ENCODE results near the gene IFNA7.
"Not testable (repeated sequence)": the region's sequence is repeated elsewhere in the genome, so short reads cannot be mapped to it uniquely, and the experiment has no call there.

The IFNA7 gene

DNA sequence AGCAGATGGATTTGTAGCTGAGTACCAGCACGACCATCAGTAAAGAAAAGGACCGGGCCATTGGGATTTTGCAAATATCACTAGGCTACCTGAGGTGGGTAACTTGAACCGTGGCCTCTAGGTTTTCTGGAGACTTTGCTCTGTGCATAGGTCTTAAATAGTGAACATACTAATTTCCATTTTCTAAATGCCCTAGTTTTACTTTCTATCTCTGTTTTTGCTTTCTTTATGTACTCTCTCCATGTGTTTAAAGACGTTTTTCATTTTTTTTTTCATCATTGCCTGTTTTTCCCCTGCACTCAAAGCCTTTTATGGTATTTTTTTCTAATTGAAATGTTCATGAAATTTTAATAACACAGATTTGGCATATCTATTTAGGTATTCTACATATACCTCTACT lies at the start of gene IFNA7:
Gene IFNA7 (minus strand): TSS at position 101 of the 400 bp plus-strand sequence. CDS start 40 bp downstream, at position 61.
- DNase-seq = not testable (repeated sequence)

GRCh38 chr9:21251638-21252037 lies 49.6 kb upstream of the IFNA7 start:
- no peak for DNase-seq

GRCh38 chr9:21251190-21251589 lies 49.2 kb upstream of the IFNA7 start:
- DNase-seq = no peak

DNA sequence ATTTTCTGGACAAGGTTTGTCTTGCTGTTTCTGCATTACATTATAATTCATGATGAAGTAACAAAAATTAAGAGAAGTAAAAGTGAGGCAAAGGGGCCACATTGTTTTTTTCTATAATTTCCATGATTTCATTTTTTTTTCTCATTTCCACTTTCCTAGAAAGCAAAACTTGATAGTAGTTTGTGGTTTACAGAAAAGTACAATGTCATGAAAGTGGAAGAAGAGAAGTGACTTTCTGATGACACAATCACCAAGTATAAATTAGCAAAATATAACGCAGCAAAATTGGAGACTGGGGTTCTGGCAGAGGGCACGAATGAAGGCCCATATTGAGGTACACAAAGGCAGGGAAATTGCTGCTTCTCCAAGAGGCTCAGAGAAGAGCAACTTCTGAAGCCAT lies 42.8 kb upstream of the IFNA7 start:
- DNase-seq = no peak

DNA sequence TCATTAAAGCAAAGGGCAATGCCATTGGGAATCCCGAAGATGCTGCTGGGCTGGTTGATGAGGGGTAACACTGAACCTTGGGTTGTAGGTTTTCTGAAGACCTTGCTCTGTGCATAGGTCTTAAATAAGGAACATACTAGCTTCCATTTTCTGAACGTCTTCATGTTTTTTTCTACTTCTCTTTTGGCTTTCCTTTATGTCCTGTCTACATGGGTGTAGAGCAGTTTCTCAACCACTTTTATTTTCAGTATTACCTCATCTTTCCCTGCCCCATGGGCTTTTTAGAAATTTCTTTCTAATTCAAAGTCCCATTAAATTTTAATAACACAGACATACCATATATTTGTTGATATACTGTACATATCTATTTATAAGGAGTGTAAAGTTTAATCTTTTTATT lies 37.9 kb upstream of the IFNA7 start, which contains the start of gene IFNA14:
Gene IFNA14 (minus strand): TSS at position 95 of the 400 bp plus-strand sequence. CDS start 70 bp downstream, at position 25.
- DNase-seq = no peak

- DNase-seq = not testable (repeated sequence)
Observed at GRCh38 chr9:21236360-21236714, 34.3 kb upstream of the IFNA7 start.

GRCh38 chr9:21235468-21236359 lies 33.7 kb upstream of the IFNA7 start:
- peak; percentile 70 to 83 for DNase-seq

- no peak for DNase-seq
Observed at GRCh38 chr9:21234153-21234687, 32.2 kb upstream of the IFNA7 start.

GRCh38 chr9:21233258-21233657 lies 31.3 kb upstream of the IFNA7 start:
- DNase-seq = no peak

DNA sequence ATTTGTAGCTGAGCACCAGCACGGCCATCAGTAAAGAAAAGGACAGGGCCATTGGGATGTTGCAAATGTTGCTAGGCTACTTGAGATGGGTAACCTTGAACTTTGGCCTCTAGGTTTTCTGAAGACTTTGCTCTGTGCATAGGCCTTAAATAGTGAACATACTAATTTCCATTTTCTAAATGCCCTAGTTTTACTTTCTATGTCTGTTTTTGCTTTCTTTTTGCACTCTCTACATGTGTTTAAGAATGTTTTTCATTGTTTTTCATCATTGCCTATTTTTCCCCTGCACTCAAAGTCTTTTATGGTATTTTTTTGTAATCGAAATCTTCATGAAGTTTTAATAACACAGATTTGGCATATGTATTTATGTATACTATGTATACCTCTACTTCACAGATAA lies 26.1 kb upstream of the IFNA7 start, which contains the start of gene IFNA17:
Gene IFNA17 (minus strand): TSS at position 101 of the 400 bp plus-strand sequence. CDS start 49 bp downstream, at position 52.
- no peak for DNase-seq

- not testable (repeated sequence) for DNase-seq
Observed at GRCh38 chr9:21217211-21217610, 15.2 kb upstream of the IFNA7 start, which contains the start of gene IFNA16. Gene IFNA16, minus strand, starts transcription at chr9:21217311. Its CDS starts 6 bp downstream, at chr9:21217305.

DNA sequence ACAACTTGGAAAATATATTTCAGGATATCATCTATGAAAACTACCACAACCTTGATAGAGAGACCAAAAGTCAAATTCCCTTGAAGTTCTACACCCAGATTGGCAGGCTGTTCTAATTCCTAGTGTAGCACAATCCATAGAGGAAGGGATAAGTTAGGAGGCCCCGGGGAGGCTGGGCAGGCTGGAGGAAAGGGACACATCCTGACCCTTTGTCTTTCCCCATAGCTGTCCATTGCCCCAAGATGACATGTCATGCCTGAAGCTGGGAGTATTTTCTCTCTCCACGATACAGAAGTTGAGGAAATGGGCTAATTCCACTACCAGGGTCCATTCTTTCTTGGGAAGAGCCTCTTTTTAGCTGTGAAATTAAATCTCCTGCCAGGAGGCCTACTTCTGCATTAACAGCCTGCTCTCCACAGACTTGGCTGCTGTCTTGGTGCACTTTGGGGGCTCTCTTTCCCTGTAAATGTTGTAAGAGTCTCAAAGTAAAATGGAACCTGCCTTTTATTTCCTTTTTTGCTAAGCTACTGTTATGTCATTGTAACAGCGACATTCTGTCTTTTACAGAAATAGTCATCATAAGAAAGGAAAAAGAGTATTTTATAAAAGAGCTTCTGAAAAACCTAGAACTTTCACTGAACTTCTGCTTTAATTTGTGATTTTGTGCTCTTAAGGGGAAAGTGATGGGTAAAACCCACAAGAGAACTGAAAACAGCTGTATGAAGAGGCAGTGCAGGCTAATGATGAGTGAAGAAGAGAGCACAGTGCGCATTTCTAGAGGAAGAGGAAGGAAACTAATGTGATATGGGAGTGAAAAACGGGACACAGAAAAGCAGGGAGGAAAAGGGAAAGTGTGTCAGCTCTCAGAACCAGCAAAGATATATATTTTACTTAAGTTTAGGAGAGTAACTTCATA lies 11.7 kb upstream of the IFNA7 start:
- peak; percentile 17 to 19 for DNase-seq

- DNase-seq = not testable (repeated sequence)
Observed at GRCh38 chr9:21212160-21212559, 10.2 kb upstream of the IFNA7 start.

- not testable (repeated sequence) for DNase-seq
Observed at GRCh38 chr9:21210782-21211181, 8.8 kb upstream of the IFNA7 start.

- DNase-seq = no peak
Observed at GRCh38 chr9:21210311-21210710, 8.3 kb upstream of the IFNA7 start.

- DNase-seq = not testable (repeated sequence)
Observed at GRCh38 chr9:21207043-21207442, 5.0 kb upstream of the IFNA7 start, which contains the start of gene IFNA10. Gene IFNA10, minus strand, starts transcription at chr9:21207143. Its CDS starts 46 bp downstream, at chr9:21207097.

DNA sequence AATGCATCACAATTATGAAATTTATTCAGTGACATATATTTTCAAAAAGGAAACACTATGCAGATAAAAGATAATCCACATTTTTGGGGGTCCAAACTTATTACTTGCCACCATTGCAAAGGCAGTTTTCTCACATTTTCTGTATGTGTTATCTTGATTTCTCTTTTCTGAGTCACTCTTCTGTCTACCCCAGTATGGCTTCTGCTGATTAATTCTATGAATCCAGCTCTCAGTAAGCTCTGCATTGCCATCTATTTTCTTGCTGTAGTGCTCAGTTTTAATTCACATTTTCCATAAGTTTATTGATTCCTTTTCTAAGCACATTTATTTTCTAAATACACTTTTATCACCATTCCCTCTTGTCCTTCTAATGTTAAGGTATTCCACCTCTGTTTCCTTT lies 3.2 kb upstream of the IFNA7 start:
- DNase-seq = no peak

GRCh38 chr9:21194867-21195776 lies 6.9 kb downstream of the IFNA7 start:
- peak; percentile 25 to 42 for DNase-seq

GRCh38 chr9:21187487-21187886 lies 14.5 kb downstream of the IFNA7 start, which contains the start of gene IFNA4:
Gene IFNA4, minus strand, starts transcription at chr9:21187587. Its CDS starts 56 bp downstream, at chr9:21187531.
- not testable (repeated sequence) for DNase-seq

DNA sequence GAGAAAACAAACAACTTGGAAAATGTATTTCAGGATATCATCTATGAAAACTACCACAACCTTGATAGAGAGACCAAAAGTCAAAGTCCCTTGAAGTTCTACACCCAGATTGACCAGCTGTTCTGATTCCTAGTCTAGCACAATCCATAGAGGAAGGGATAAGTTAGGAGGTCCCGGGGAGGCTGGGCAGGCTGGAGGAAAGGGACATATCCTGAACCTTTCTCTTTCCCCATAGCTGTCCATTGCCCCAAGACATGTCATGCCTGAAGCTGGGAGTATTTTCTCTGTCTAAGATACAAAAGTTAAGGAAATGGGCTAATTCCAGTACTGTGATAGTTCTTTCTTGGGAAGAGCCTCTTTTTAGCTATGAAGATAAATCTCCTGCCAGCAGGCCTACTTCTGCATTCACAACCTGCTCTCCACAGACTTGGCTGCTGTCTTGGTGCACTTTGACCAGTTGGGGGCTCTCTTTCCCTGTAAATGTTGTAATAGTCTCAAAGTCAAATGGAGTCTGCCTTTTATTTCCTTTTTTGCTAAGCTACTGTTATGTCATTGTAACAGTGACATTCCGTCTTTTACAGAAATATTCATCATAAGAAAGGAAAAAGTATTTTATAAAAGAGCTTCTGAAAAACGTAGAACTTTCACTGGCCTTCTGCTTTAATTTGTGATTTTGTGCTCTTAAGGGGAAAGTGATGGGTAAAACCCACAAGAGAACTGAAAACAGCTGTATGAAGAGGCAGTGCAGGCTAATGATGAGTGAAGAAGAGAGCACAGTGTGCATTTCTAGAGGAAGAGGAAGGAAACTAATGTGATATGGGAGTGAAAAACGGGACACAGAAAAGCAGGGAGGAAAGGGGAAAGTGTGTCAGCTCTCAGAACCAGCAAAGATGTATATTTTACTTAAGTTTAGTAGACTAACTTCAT lies 18.9 kb downstream of the IFNA7 start:
- DNase-seq = peak; percentile 34 to 51

Data from Kasumi-1 (cell line).